K562 (cell line): ENCODE data around the gene GRAPL. TPM values are rescaled to one million over a fixed set of nuclear protein-coding genes. Genes with fewer than 3 reads are reported as not detected.
"Not testable (repeated sequence)": the region's sequence is repeated elsewhere in the genome, so short reads cannot be mapped to it uniquely, and the experiment has no call there.

Experiments
- ATAC-seq: fragments of 200-7000 bp; cut with Tn5 transposase; 3 replicates; pipeline ENCODE4 v1.9.1; 2020; ENCODE audit warnings: moderate library complexity
- BruUV-seq: library from RNA; stranded (reverse); fragments of 400-500 nt; replicated peaks from 2 replicates; lab custom pipeline; 2021; lab: Mats Ljungman, UMichigan
- CTCF ChIA-PET: fragments of 300-600 bp; formaldehyde crosslinking; extraction: SDS; loops from one replicate; lab custom pipeline; 2021; ENCODE audit warnings: low intra/inter-chr PET ratio; lab: Yijun Ruan, JAX
- POLR2A ChIA-PET: fragments of 300-600, 350-650 bp; sonication (Branson Sonifier 250); formaldehyde crosslinking; extraction: SDS; loops from one replicate; lab custom pipeline; 2021; ENCODE audit warnings: antibody characterized with exemption, inconsistent platforms; lab: Yijun Ruan, JAX
- DNase-seq, 4 experiments: peaks; one replicate each; pipeline versions ENCODE4 v3.0.0 to v3.0.0-alpha.2; 2011 to 2018; ENCODE audit warnings: low spot score in 3 of 4, mixed read lengths in 3 of 4; ENCODE audit errors: extremely low read depth in 1 of 4
- FAIRE-seq: peaks from 2 replicates; lab custom pipeline; 2011; peaks lifted over from hg19 to GRCh38; lab: Jason Lieb, UNC
- H2AFZ ChIP-seq: 2 replicates; pipeline ENCODE4 v1.6.0; 2011; ENCODE audit warnings: low read depth, low read length, control low read depth, inconsistent platforms
- H3K27ac ChIP-seq: fragments of 200-600 bp; 3 replicates; pipeline ENCODE4 v1.8.0; 2011; ENCODE audit warnings: low read depth, mild to moderate bottlenecking, control low read depth, inconsistent platforms, low read length, moderate library complexity, mixed read lengths; ENCODE audit errors: extremely low read depth
- H3K27me3 ChIP-seq, 2 experiments: fragments of 300-600 bp in 1 of 2; 2 replicates in 1 of 2; 3 replicates in 1 of 2; pipeline versions ENCODE4 v1.6.0 to v1.8.0; 2011; ENCODE audit warnings: inconsistent platforms in 2 of 2, low read length in 2 of 2, mild to moderate bottlenecking in 1 of 2, mixed read lengths in 1 of 2, moderate library complexity in 1 of 2; ENCODE audit not compliant: control insufficient read depth in 2 of 2, insufficient read depth in 2 of 2
- H3K36me3 ChIP-seq: fragments of 300-600 bp; 3 replicates; pipeline ENCODE4 v1.8.0; 2011; ENCODE audit warnings: mild to moderate bottlenecking, low read length, inconsistent platforms; ENCODE audit not compliant: control insufficient read depth, insufficient read depth
- H3K4me1 ChIP-seq, 2 experiments: fragments of 200-600 bp in 1 of 2; replicated peaks in 1 of 2; 2 replicates in 1 of 2; 3 replicates in 1 of 2; pipeline versions ENCODE4 v1.5.1 to v1.8.0; 2011; ENCODE audit warnings: inconsistent platforms in 2 of 2, low read length in 2 of 2, mild to moderate bottlenecking in 1 of 2, mixed read lengths in 1 of 2, moderate library complexity in 1 of 2; ENCODE audit not compliant: control insufficient read depth in 2 of 2, insufficient read depth in 2 of 2
- H3K4me2 ChIP-seq: 2 replicates; pipeline ENCODE4 v1.6.1; 2011; ENCODE audit warnings: low read length, control low read depth, inconsistent platforms, mixed read lengths; ENCODE audit not compliant: insufficient read depth
- H3K4me3 ChIP-seq: fragments of 200-600 bp; sonication (generic), shearing (Covaris generic); 2 replicates; pipeline ENCODE4 v1.5.1; 2016; ENCODE audit warnings: control low read depth, inconsistent platforms
- H3K79me2 ChIP-seq: fragments of 200-600 bp; 3 replicates; pipeline ENCODE4 v1.8.0; 2011; ENCODE audit warnings: low read length, inconsistent platforms; ENCODE audit not compliant: control insufficient read depth, insufficient read depth
- H3K9ac ChIP-seq, 2 experiments: 2 replicates each; pipeline versions ENCODE4 v1.6.0 to v1.6.1; 2011; ENCODE audit warnings: low read depth in 2 of 2, low read length in 2 of 2, control low read depth in 1 of 2, inconsistent platforms in 1 of 2, mild to moderate bottlenecking in 1 of 2, mixed read lengths in 1 of 2; ENCODE audit not compliant: insufficient read depth in 1 of 2
- H3K9me1 ChIP-seq: one replicate; pipeline ENCODE4 v1.6.0; 2011; ENCODE audit warnings: inconsistent platforms, mild to moderate bottlenecking, low read length, moderate library complexity; ENCODE audit not compliant: control insufficient read depth, insufficient read depth
- H3K9me3 ChIP-seq: replicated peaks from 2 replicates; pipeline ENCODE4 v1.5.1; 2011; ENCODE audit warnings: low read depth, low read length, inconsistent platforms; ENCODE audit not compliant: control insufficient read depth, insufficient read depth
- H4K20me1 ChIP-seq: replicated peaks from 2 replicates; pipeline ENCODE4 v1.6.1; 2011; ENCODE audit warnings: low read length, inconsistent platforms, mixed read lengths; ENCODE audit not compliant: control insufficient read depth, insufficient read depth
- KDM4B ChIP-seq, 2 experiments: fragments of 450-650 bp in 1 of 2; sonication (generic) in 1 of 2; IDR thresholded peaks; 2 replicates each; pipeline ENCODE4 v1.6.1; 2016 to 2017; ENCODE audit warnings: borderline replicate concordance in 2 of 2, antibody characterized with exemption in 1 of 2, low read depth in 1 of 2, mild to moderate bottlenecking in 1 of 2
- MYNN ChIP-seq, 2 experiments: sonication (generic); formaldehyde crosslinking in 1 of 2; IDR thresholded peaks; 2 replicates each; pipeline versions ENCODE4 v1.5.0 to v1.6.1; 2016 to 2020; ENCODE audit warnings: antibody characterized with exemption in 1 of 2, missing genetic modification reagents in 1 of 2
- WGBS: fragments of 100-300 bp; shearing (Covaris generic); methylation state at CpG from one replicate; pipeline ENCODE4 v1.1.6; 2016; ENCODE audit warnings: low coverage, mixed read lengths; ENCODE audit not compliant: insufficient coverage; ENCODE audit errors: missing lambda C conversion rate; 5-methylcytosine and 5-hydroxymethylcytosine counted together
- in situ Hi-C: fragments of 300-500 bp; cut with MboI; formaldehyde crosslinking; loops from 4 replicates; pipeline ENCODE4 v1.15.0; 2018; ENCODE audit warnings: inconsistent platforms, mixed read lengths
- intact Hi-C: fragments of 100-400 bp; cut with micrococcal nuclease; formaldehyde crosslinking; loops from 2 replicates; pipeline ENCODE4 v1.14.2; 2022
- polyA plus RNA-seq, 8 experiments: library from polyadenylated mRNA; depleted of rRNA in 4 of 8; stranded (reverse) in 5 of 8; unstranded in 3 of 8; fragments of >200 nt; fragmentation: Nextera tagmentation in 2 of 8; fragmentation: Illumina TruSeq in 1 of 8; extraction: Ambion mirVana in 2 of 8; extraction: Trizol in 1 of 8; gene quantifications; 2 replicates each; pipeline versions ENCODE4 v1.2.1 to v1.2.3, GENCODE V29; 2011 to 2014; ENCODE audit warnings: inconsistent platforms in 1 of 8, missing spikeins in 1 of 8
- total RNA-seq, 7 experiments: library from RNA; depleted of rRNA in 6 of 7; stranded (reverse); fragments of >200 nt in 6 of 7; fragmentation: Illumina TruSeq in 2 of 7; extraction: Trizol in 2 of 7; gene quantifications; 2 replicates each; pipeline versions ENCODE4 v1.2.1 to v1.2.3, GENCODE V29; 2011 to 2021; ENCODE audit warnings: low replicate concordance in 1 of 7

GRAPL gene
- total and polyA plus RNA-seq, 9 of the 15 experiments (the other 6 are each of a cell fraction or from before 2014, with no cell fraction given): 0.22 TPM; not detected in 8

GRCh38 chr17:19181040-19181875 is 53.9 kb downstream of the GRAPL start:
- H3K9ac ChIP-seq, H3K36me3 ChIP-seq, intact Hi-C loops, H3K79me2 ChIP-seq, in situ Hi-C loops, H3K27me3 ChIP-seq, H3K27ac ChIP-seq, H3K9me1 ChIP-seq, H3K9me3 ChIP-seq, BruUV-seq, POLR2A ChIA-PET, H2AFZ ChIP-seq, H3K4me1 ChIP-seq, H3K4me2 ChIP-seq, FAIRE-seq, H3K4me3 ChIP-seq, DNase-seq, H4K20me1 ChIP-seq, CTCF ChIA-PET: not testable (repeated sequence)
- ATAC-seq: peak; percentile 97
- WGBS: no CpG with 5 or more reads among the region's 33 CpGs

DNA sequence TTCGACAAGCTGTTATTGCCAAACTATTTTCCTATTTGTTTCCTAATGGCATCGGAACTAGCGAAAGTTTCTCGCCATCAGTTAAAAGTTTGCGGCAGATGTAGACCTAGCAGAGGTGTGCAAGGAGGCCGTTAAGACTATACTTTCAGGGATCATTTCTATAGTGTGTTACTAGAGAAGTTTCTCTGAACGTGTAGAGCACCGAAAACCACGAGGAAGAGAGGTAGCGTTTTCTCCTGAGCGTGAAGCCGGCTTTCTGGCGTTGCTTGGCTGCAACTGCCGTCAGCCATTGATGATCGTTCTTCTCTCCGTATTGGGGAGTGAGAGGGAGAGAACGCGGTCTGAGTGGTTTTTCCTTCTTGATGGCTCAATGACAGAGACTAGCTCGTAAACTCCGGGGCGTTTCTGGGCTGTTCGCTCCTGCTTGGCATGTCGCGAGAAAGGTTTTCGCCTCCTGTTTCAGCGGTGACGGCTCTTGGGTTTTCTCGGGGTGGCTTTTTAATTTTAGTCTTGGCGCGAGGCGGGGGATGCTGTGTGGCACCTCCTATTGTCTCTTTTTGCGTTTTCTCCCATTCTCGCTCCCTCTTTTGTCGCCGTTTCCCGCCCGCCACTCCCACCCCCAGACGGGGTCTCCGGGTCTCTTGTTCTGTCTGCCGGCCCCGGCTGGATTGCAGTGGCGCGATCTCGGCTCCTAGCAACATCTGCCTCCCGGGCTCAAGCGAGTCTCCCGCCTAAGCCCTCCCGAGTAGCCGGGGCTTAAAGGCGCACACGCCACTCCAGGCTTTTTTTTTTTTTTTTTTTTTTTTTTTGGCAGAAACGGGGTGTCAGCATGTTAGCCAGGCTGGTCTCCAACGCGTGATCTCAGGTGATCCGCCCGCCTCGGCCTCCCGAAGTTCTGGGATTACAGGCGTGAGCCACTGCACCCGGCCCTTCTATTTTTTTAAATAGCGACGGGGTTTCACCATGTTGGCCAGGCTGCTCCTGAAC is 60.8 kb downstream of the GRAPL start:
- intact Hi-C loops; H3K36me3 ChIP-seq; H3K27ac ChIP-seq; H3K9me1 ChIP-seq; H4K20me1 ChIP-seq; POLR2A ChIA-PET; H3K4me2 ChIP-seq; H3K9me3 ChIP-seq; H3K79me2 ChIP-seq; H3K9ac ChIP-seq; H2AFZ ChIP-seq; H3K4me1 ChIP-seq; in situ Hi-C loops; H3K4me3 ChIP-seq; H3K27me3 ChIP-seq; FAIRE-seq; CTCF ChIA-PET; DNase-seq; TF ChIP-seq MYNN (CRISPR knock-in tag; IDR thresholded peaks at IDR 0.05): not testable (repeated sequence)
- BruUV-seq: TSS peak; percentile 100
- 0% methylated on average over 8 of the region's 62 CpGs for WGBS
- ATAC-seq: peak; percentile 43
- peak; percentile 30; the same call in 1 of the 2 replicates for TF ChIP-seq MYNN (IDR thresholded peaks at IDR 0.05)
- TF ChIP-seq KDM4B (IDR thresholded peaks at IDR 0.05; ENCODE audit: borderline replicate concordance in 2 of 2, low read depth in 1 of 2): peak in 1 of 2 experiments; percentile 92; a peak in 2 of 4 replicates
